ENCODE measurements around the gene RTN4IP1. TPM values are rescaled to one million over a fixed set of nuclear protein-coding genes. Genes with fewer than 3 reads are reported as not detected.
"Not testable (repeated sequence)": the region's sequence is repeated elsewhere in the genome, so short reads cannot be mapped to it uniquely, and the experiment has no call there.

The RTN4IP1 gene
- polyA plus RNA-seq, 2 donors = 2.5 to 4.7 TPM

- WGBS, 2 donors = 72 to 82% methylated on average over 5 of the region's 5 CpGs
- no peak overlapping the region for H3K4me3 ChIP-seq (ENCODE audit: low read depth in 1 of 2, low read length in 2 of 2)
- H3K36me3 ChIP-seq (ENCODE audit: control insufficient read depth in 2 of 2, insufficient read depth in 2 of 2, low read length in 1 of 2) = peaks cover 3 to 10% of the 10 kb centered on the region in 2 donors
- H3K27ac ChIP-seq (ENCODE audit: low read depth in 2 of 2, low read length in 1 of 2) = no peak overlapping the region
- no peaks in the 10 kb centered on the region for H3K9me3 ChIP-seq (ENCODE audit: control insufficient read depth in 2 of 2, insufficient read depth in 1 of 2, low read depth in 1 of 2, low read length in 1 of 2)
- H3K27me3 ChIP-seq (ENCODE audit: control insufficient read depth in 1 of 2, insufficient read depth in 2 of 2, low read length in 2 of 2) = no peaks in the 10 kb centered on the region
- no peaks in the 10 kb centered on the region for H3K4me1 ChIP-seq (ENCODE audit: control insufficient read depth in 2 of 2, insufficient read depth in 2 of 2, low read length in 1 of 2)
These were observed 56.9 kb downstream of the RTN4IP1 start for GRCh38 chr6:106572436-106572835.

GRCh38 chr6:106569428-106569827 is 59.9 kb downstream of the RTN4IP1 start:
- H3K4me3 ChIP-seq (ENCODE audit: low read depth in 1 of 2, low read length in 2 of 2) = no peak overlapping the region
- WGBS, 2 donors = 88 to 94% methylated on average over 4 of the region's 4 CpGs
- no peaks in the 10 kb centered on the region for H3K4me1 ChIP-seq (ENCODE audit: control insufficient read depth in 2 of 2, insufficient read depth in 2 of 2, low read length in 1 of 2)
- no peak overlapping the region for H3K27ac ChIP-seq (ENCODE audit: low read depth in 2 of 2, low read length in 1 of 2)
- H3K36me3 ChIP-seq (ENCODE audit: control insufficient read depth in 2 of 2, insufficient read depth in 2 of 2, low read length in 1 of 2) = peaks cover 4 to 13% of the 10 kb centered on the region in 2 donors
- no peaks in the 10 kb centered on the region for H3K27me3 ChIP-seq (ENCODE audit: control insufficient read depth in 1 of 2, insufficient read depth in 2 of 2, low read length in 2 of 2)
- no peaks in the 10 kb centered on the region for H3K9me3 ChIP-seq (ENCODE audit: control insufficient read depth in 2 of 2, insufficient read depth in 1 of 2, low read depth in 1 of 2, low read length in 1 of 2)

GRCh38 chr6:106568530-106568929 is 60.8 kb downstream of the RTN4IP1 start:
- H3K4me1 ChIP-seq (ENCODE audit: control insufficient read depth in 2 of 2, insufficient read depth in 2 of 2, low read length in 1 of 2) = no peaks in the 10 kb centered on the region
- H3K27ac ChIP-seq (ENCODE audit: low read depth in 2 of 2, low read length in 1 of 2) = no peak overlapping the region
- H3K9me3 ChIP-seq (ENCODE audit: control insufficient read depth in 2 of 2, insufficient read depth in 1 of 2, low read depth in 1 of 2, low read length in 1 of 2) = no peaks in the 10 kb centered on the region
- H3K36me3 ChIP-seq (ENCODE audit: control insufficient read depth in 2 of 2, insufficient read depth in 2 of 2, low read length in 1 of 2) = peaks cover 6 to 15% of the 10 kb centered on the region in 2 donors
- 51 to 56% methylated on average over 2 of the region's 2 CpGs for WGBS, 2 donors
- H3K27me3 ChIP-seq (ENCODE audit: control insufficient read depth in 1 of 2, insufficient read depth in 2 of 2, low read length in 2 of 2) = no peaks in the 10 kb centered on the region
- no peak overlapping the region for H3K4me3 ChIP-seq (ENCODE audit: low read depth in 1 of 2, low read length in 2 of 2)

DNA sequence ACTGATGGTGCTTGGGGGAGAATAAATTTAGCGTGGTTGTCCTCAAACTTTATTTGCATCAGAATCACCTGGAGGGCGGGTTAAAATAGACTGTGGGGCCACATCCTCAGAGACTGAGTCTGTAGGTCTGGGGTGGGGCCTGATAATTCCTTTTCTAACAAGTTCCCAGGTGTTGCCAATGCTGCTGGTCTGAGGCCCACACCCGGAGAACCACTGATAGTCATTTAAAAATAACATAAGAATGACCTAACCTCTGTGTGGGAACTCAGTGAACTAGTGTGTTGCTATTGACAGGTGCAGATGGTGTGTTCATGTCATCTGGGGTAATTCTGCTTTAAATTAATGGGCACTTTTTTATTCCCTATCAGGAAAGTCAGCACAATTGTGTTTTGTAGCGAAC is 64.8 kb downstream of the RTN4IP1 start:
- H3K4me1 ChIP-seq (ENCODE audit: control insufficient read depth in 2 of 2, insufficient read depth in 2 of 2, low read length in 1 of 2) = no peaks in the 10 kb centered on the region
- H3K4me3 ChIP-seq (ENCODE audit: low read depth in 1 of 2, low read length in 2 of 2) = no peak overlapping the region
- H3K9me3 ChIP-seq (ENCODE audit: control insufficient read depth in 2 of 2, insufficient read depth in 1 of 2, low read depth in 1 of 2, low read length in 1 of 2) = no peaks in the 10 kb centered on the region
- H3K36me3 ChIP-seq (ENCODE audit: control insufficient read depth in 2 of 2, insufficient read depth in 2 of 2, low read length in 1 of 2) = peaks cover 5 to 10% of the 10 kb centered on the region in 2 donors
- WGBS, 2 donors = 58 to 62% methylated on average over 4 of the region's 4 CpGs
- no peaks in the 10 kb centered on the region for H3K27me3 ChIP-seq (ENCODE audit: control insufficient read depth in 1 of 2, insufficient read depth in 2 of 2, low read length in 2 of 2)
- no peak overlapping the region for H3K27ac ChIP-seq (ENCODE audit: low read depth in 2 of 2, low read length in 1 of 2)

DNA sequence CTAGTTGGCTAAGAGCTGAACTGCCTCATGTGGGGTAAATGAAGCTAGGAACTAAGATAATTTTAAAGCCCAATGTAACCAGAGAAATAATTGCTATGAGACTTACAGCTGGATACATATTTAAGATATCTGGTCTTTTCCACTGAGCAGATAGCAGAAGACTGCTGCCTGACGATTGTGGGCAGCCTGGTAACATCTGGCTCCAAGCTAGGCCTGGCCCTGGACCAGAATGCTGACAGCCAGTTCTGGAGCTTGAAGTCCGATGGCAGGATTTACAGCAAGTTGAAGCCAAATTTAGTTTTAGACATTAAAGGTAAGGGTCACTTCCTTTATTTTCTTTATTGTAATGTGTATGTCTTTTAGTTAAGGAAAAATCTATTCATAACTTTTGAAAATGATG is 65.7 kb downstream of the RTN4IP1 start:
- Histone ChIP-seq H3K4me3 (ENCODE audit: low read depth in 1 of 2, low read length in 2 of 2) (no peak overlapping the region), H3K36me3 (ENCODE audit: control insufficient read depth in 2 of 2, insufficient read depth in 2 of 2, low read length in 1 of 2) (peaks cover 5 to 12% of the 10 kb centered on the region in 2 donors), H3K27ac (ENCODE audit: low read depth in 2 of 2, low read length in 1 of 2) (peak overlapping the region in 1 of 2 donors; percentile 13), H3K4me1 (ENCODE audit: control insufficient read depth in 2 of 2, insufficient read depth in 2 of 2, low read length in 1 of 2) (no peaks in the 10 kb centered on the region), H3K27me3 (ENCODE audit: control insufficient read depth in 1 of 2, insufficient read depth in 2 of 2, low read length in 2 of 2) (no peaks in the 10 kb centered on the region), H3K9me3 (ENCODE audit: control insufficient read depth in 2 of 2, insufficient read depth in 1 of 2, low read depth in 1 of 2, low read length in 1 of 2) (no peaks in the 10 kb centered on the region)
- 39 to 45% methylated on average over 2 of the region's 2 CpGs for WGBS, 2 donors

- H3K27ac ChIP-seq (ENCODE audit: low read depth in 2 of 2, low read length in 1 of 2) = peak overlapping the region in 1 of 2 donors; percentile 74
- no peaks in the 10 kb centered on the region for H3K9me3 ChIP-seq (ENCODE audit: control insufficient read depth in 2 of 2, insufficient read depth in 1 of 2, low read depth in 1 of 2, low read length in 1 of 2)
- H3K4me3 ChIP-seq (ENCODE audit: low read depth in 1 of 2, low read length in 2 of 2) = no peak overlapping the region
- WGBS, 2 donors = 36 to 50% methylated on average over 6 of the region's 6 CpGs
- no peaks in the 10 kb centered on the region for H3K4me1 ChIP-seq (ENCODE audit: control insufficient read depth in 2 of 2, insufficient read depth in 2 of 2, low read length in 1 of 2)
- no peaks in the 10 kb centered on the region for H3K27me3 ChIP-seq (ENCODE audit: control insufficient read depth in 1 of 2, insufficient read depth in 2 of 2, low read length in 2 of 2)
- H3K36me3 ChIP-seq (ENCODE audit: control insufficient read depth in 2 of 2, insufficient read depth in 2 of 2, low read length in 1 of 2) = peaks cover 5 to 9% of the 10 kb centered on the region in 2 donors
These were observed 67.5 kb downstream of the RTN4IP1 start for GRCh38 chr6:106561686-106562405.

GRCh38 chr6:106560996-106561685 is 68.2 kb downstream of the RTN4IP1 start:
- peaks cover 5 to 9% of the 10 kb centered on the region in 2 donors for H3K36me3 ChIP-seq (ENCODE audit: control insufficient read depth in 2 of 2, insufficient read depth in 2 of 2, low read length in 1 of 2)
- 50 to 68% methylated on average over 7 of the region's 7 CpGs for WGBS, 2 donors
- no peaks in the 10 kb centered on the region for H3K9me3 ChIP-seq (ENCODE audit: control insufficient read depth in 2 of 2, insufficient read depth in 1 of 2, low read depth in 1 of 2, low read length in 1 of 2)
- H3K27me3 ChIP-seq (ENCODE audit: control insufficient read depth in 1 of 2, insufficient read depth in 2 of 2, low read length in 2 of 2) = no peaks in the 10 kb centered on the region
- peak overlapping the region; percentile 10 to 74 for H3K27ac ChIP-seq (ENCODE audit: low read depth in 2 of 2, low read length in 1 of 2)
- H3K4me3 ChIP-seq (ENCODE audit: low read depth in 1 of 2, low read length in 2 of 2) = no peak overlapping the region
- H3K4me1 ChIP-seq (ENCODE audit: control insufficient read depth in 2 of 2, insufficient read depth in 2 of 2, low read length in 1 of 2) = no peaks in the 10 kb centered on the region

DNA sequence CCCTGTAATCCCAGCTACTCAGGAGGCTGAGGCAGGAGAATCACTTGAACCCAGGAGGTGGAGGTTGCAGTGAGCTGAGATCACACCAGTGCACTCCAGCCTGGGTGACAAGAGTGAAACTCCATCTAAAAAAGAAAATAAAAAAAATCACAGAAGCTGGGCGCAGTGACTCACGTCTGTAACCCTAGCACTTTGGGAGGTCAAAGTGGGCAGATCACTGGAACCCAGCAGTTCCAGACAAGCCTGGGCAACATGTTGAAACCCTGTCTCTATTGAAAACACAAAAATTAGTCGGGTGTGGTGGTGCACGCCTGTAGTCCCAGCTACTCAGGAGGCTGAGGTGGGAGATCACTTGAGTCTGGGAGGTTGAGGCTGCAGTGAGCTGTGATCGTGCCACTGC is 69.6 kb downstream of the RTN4IP1 start:
- WGBS, 2 donors = 68 to 82% methylated on average over 5 of the region's 5 CpGs
- not testable (repeated sequence) for H3K4me3 ChIP-seq (ENCODE audit: low read depth in 1 of 2, low read length in 2 of 2); H3K36me3 ChIP-seq (ENCODE audit: control insufficient read depth in 2 of 2, insufficient read depth in 2 of 2, low read length in 1 of 2); H3K4me1 ChIP-seq (ENCODE audit: control insufficient read depth in 2 of 2, insufficient read depth in 2 of 2, low read length in 1 of 2); H3K9me3 ChIP-seq (ENCODE audit: control insufficient read depth in 2 of 2, insufficient read depth in 1 of 2, low read depth in 1 of 2, low read length in 1 of 2); H3K27me3 ChIP-seq (ENCODE audit: control insufficient read depth in 1 of 2, insufficient read depth in 2 of 2, low read length in 2 of 2)
- peak overlapping the region in 1 of 2 donors; percentile 1 for H3K27ac ChIP-seq (ENCODE audit: low read depth in 2 of 2, low read length in 1 of 2)

DNA sequence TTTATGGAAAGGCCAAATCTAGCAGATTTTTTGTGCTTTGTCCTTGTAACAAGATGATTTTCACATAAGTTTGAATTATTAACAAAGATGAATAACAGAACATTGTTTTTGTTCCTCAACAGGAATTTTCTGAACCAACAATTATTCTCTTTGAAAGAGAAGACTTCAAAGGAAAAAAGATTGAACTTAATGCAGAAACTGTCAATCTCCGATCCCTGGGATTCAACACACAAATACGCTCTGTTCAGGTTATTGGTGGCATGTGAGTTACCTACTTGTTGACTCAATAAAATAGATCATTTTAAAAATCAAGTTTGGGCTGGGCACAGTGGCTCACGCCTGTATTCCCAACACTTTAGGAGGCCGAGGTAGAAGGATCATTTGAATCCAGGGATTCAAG is 70.9 kb downstream of the RTN4IP1 start:
- H3K4me1 ChIP-seq (ENCODE audit: control insufficient read depth in 2 of 2, insufficient read depth in 2 of 2, low read length in 1 of 2) = no peaks in the 10 kb centered on the region
- no peaks in the 10 kb centered on the region for H3K9me3 ChIP-seq (ENCODE audit: control insufficient read depth in 2 of 2, insufficient read depth in 1 of 2, low read depth in 1 of 2, low read length in 1 of 2)
- no peak overlapping the region for H3K4me3 ChIP-seq (ENCODE audit: low read depth in 1 of 2, low read length in 2 of 2)
- peaks cover 3 to 15% of the 10 kb centered on the region in 2 donors for H3K36me3 ChIP-seq (ENCODE audit: control insufficient read depth in 2 of 2, insufficient read depth in 2 of 2, low read length in 1 of 2)
- WGBS, 2 donors = 88 to 94% methylated on average over 4 of the region's 4 CpGs
- no peak overlapping the region for H3K27ac ChIP-seq (ENCODE audit: low read depth in 2 of 2, low read length in 1 of 2)
- no peaks in the 10 kb centered on the region for H3K27me3 ChIP-seq (ENCODE audit: control insufficient read depth in 1 of 2, insufficient read depth in 2 of 2, low read length in 2 of 2)

DNA sequence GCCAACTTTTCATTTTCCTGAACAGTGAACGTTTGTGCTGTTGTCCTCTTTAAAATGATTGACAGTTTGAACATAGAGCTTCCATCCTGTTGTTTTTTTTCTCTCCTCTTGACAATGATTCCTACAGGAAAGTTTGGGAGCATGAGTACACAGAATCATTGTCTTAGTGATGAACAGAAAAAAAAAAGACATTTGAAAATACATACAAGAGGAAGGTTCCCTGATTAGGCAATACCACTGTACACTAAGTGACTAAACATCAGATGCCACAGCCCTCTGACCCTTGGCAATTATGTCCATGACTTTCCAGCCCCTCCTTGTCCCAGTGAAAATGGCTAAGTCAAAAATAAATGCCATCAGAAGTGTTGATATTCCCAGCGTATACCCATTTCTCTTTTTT is 71.5 kb downstream of the RTN4IP1 start:
- 53 to 56% methylated on average over 2 of the region's 2 CpGs for WGBS, 2 donors
- no peaks in the 10 kb centered on the region for H3K9me3 ChIP-seq (ENCODE audit: control insufficient read depth in 2 of 2, insufficient read depth in 1 of 2, low read depth in 1 of 2, low read length in 1 of 2)
- H3K27me3 ChIP-seq (ENCODE audit: control insufficient read depth in 1 of 2, insufficient read depth in 2 of 2, low read length in 2 of 2) = no peaks in the 10 kb centered on the region
- H3K4me3 ChIP-seq (ENCODE audit: low read depth in 1 of 2, low read length in 2 of 2) = no peak overlapping the region
- H3K4me1 ChIP-seq (ENCODE audit: control insufficient read depth in 2 of 2, insufficient read depth in 2 of 2, low read length in 1 of 2) = no peaks in the 10 kb centered on the region
- H3K27ac ChIP-seq (ENCODE audit: low read depth in 2 of 2, low read length in 1 of 2) = no peak overlapping the region
- peaks cover 3 to 16% of the 10 kb centered on the region in 2 donors for H3K36me3 ChIP-seq (ENCODE audit: control insufficient read depth in 2 of 2, insufficient read depth in 2 of 2, low read length in 1 of 2)
